Right lobe of liver (tissue), 6 donors: ENCODE measurements around the gene KRTAP7-1. TPM values are rescaled to one million over a fixed set of nuclear protein-coding genes. Genes with fewer than 3 reads are reported as not detected.

Source experiments
- ATAC-seq, 4 donors: fragments of 200-7000 bp; cut with Tn5 transposase; one replicate each; pipeline ENCODE4 v1.9.1; 2020; ENCODE audit warnings: mild to moderate bottlenecking in 4 of 4, moderate library complexity in 4 of 4
- DNase-seq, 3 donors: peaks; one replicate each; pipeline ENCODE4 v3.0.0-alpha.2; 2020
- H3K27ac ChIP-seq, 3 donors: fragments of 200-600 bp; one replicate each; pipeline ENCODE4 v1.8.0; 2022
- H3K27me3 ChIP-seq, 2 donors: fragments of 200-600 bp; one replicate each; pipeline ENCODE4 v1.8.0; 2022
- H3K36me3 ChIP-seq, 4 donors: fragments of 200-600 bp; sonication (generic) in 1 of 4; one replicate each; pipeline versions ENCODE4 v1.5.1 to v1.8.0; 2017 to 2022; ENCODE audit warnings: control low read depth in 1 of 4
- H3K4me1 ChIP-seq, 4 donors: fragments of 200-600 bp; sonication (generic) in 1 of 4; one replicate each; pipeline versions ENCODE4 v1.5.1 to v1.8.0; 2017 to 2022; ENCODE audit warnings: control low read depth in 1 of 4
- H3K4me3 ChIP-seq, 3 donors: fragments of 200-600 bp; one replicate each; pipeline ENCODE4 v1.8.0; 2022
- H3K9me3 ChIP-seq, 4 donors: fragments of 200-600 bp; sonication (generic) in 1 of 4; one replicate each; pipeline versions ENCODE4 v1.5.1 to v1.8.0; 2017 to 2022; ENCODE audit warnings: control low read depth in 1 of 4
- POLR2A ChIP-seq: fragments of 450-650 bp; IDR thresholded peaks from one replicate; pipeline ENCODE4 v1.6.1; 2017; ENCODE audit warnings: antibody characterized with exemption, mild to moderate bottlenecking
- WGBS: methylation state at CpG from one replicate; pipeline ENCODE4 v1.1.6; 2018; ENCODE audit warnings: low coverage, low lambda C conversion rate; ENCODE audit not compliant: insufficient coverage; ENCODE audit errors: missing lambda C conversion rate; 5-methylcytosine and 5-hydroxymethylcytosine counted together
- intact Hi-C, 2 donors: fragments of 100-400 bp; cut with DNase I; formaldehyde crosslinking; loops; one replicate each; pipeline versions ENCODE4 v1.11.2 to v1.14.1; 2022
- small RNA-seq, 2 experiments: library from RNA; depleted of rRNA; stranded (forward); fragments of <200 nt; gene quantifications; one replicate each; pipeline ENCODE3, GENCODE V24; 2016
- total RNA-seq, 6 experiments: library from RNA; depleted of rRNA in 2 of 6; stranded (reverse); fragments of >200 nt in 2 of 6; fragmentation: NEBNext Ultra II Directional in 3 of 6; extraction: Animal tissue kit (Norgen Biotek cat#: 25700) in 3 of 6; gene quantifications; one replicate each; pipeline versions ENCODE4 v1.1.0 to v1.2.4, GENCODE V29; 2016 to 2023
- TF ChIP-seq, protein P1 (sequence below), 4 donors: fragments of 200-600 bp in 3 of 4; fragments of 450-650 bp in 1 of 4; IDR thresholded peaks; one replicate each; pipeline versions ENCODE4 v1.5.1 to v1.8.0; 2016 to 2022; ENCODE audit warnings: antibody characterized with exemption in 4 of 4, mild to moderate bottlenecking in 2 of 4
- donor health status: DM: no; HTN: yes; CAD: no.
- donor health status: DM: no; HTN: no; CAD: no.
- donor health status: DM: no; HTN: no; CAD: no.
- donor health status: DM: no; HTN: yes; CAD: no.
- donor health status: DM: no; HTN: yes; CAD: no.

The KRTAP7-1 gene
- total RNA-seq, 6 experiments from 2014 or later, result not detected

DNA sequence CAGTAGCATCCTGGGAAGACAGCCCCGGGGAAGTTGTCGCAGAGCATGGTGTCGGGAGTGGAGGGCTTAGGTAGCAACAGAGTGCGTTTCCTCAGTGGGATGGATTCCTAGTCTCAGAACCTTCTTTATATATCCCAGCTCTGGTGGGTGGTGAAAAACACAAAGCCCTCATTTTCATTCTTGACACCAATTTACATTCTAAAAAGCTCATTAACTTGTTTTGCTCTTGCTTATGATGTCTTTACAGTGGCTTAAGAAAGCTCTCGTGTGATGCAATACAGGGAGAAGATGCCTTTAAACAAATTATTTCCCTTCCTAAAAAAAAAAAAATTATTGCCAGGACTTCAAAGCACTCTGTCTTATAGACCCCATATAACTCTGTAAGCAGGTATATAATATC, 16.4 kb downstream of the KRTAP7-1 start, which contains the start of gene KRTAP8-1:
Gene KRTAP8-1, minus strand, starts transcription at position 101 of the 400 bp plus-strand sequence. Its CDS starts 54 bp downstream, at position 47.
- H3K27ac ChIP-seq, result no peak within 1 kb of the TSS
- no peak for DNase-seq
- ATAC-seq, result no peak
- intact Hi-C loops, result no loop called here
- H3K4me3 ChIP-seq, result no peak within 1 kb of the TSS
- no peaks in the 10 kb centered on the region for H3K36me3 ChIP-seq
- 40% methylated on average over 2 of the region's 5 CpGs for WGBS
- no peaks in the 10 kb centered on the region for H3K4me1 ChIP-seq
- TF ChIP-seq POLR2A, result no peak
- TF ChIP-seq, protein P1, sequence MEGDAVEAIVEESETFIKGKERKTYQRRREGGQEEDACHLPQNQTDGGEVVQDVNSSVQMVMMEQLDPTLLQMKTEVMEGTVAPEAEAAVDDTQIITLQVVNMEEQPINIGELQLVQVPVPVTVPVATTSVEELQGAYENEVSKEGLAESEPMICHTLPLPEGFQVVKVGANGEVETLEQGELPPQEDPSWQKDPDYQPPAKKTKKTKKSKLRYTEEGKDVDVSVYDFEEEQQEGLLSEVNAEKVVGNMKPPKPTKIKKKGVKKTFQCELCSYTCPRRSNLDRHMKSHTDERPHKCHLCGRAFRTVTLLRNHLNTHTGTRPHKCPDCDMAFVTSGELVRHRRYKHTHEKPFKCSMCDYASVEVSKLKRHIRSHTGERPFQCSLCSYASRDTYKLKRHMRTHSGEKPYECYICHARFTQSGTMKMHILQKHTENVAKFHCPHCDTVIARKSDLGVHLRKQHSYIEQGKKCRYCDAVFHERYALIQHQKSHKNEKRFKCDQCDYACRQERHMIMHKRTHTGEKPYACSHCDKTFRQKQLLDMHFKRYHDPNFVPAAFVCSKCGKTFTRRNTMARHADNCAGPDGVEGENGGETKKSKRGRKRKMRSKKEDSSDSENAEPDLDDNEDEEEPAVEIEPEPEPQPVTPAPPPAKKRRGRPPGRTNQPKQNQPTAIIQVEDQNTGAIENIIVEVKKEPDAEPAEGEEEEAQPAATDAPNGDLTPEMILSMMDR (IDR thresholded peaks at IDR 0.05), result no peak
- no peaks in the 10 kb centered on the region for H3K27me3 ChIP-seq
- H3K9me3 ChIP-seq, result no peaks in the 10 kb centered on the region

DNA sequence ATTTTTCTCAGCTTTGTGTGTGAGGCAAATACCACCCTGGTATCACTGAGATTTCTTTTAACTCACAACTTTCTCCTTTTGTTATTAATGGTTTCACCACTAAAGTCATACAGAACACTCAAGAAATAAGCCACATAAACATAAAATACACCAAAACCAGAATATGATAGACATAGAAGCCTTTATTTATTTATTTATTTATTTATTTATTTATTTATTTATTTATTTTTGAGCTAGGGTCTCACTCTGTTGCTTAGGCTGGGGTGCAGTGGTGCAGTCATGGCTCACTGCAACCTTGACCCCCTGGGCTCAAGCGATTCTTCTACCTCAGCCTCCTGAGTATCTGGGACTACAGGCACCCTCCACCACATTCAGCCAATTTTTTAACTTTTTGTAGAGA, 29.0 kb downstream of the KRTAP7-1 start:
- H3K27ac ChIP-seq, result no peak overlapping the region
- WGBS, result 67% methylated on average over 1 of the region's 1 CpG
- no peaks in the 10 kb centered on the region for H3K4me1 ChIP-seq
- DNase-seq (no peak), ATAC-seq (no peak)
- no peak overlapping the region for H3K4me3 ChIP-seq
- H3K27me3 ChIP-seq, result no peaks in the 10 kb centered on the region
- intact Hi-C loops, result no loop called here
- no peaks in the 10 kb centered on the region for H3K36me3 ChIP-seq
- H3K9me3 ChIP-seq, result no peaks in the 10 kb centered on the region
- TF ChIP-seq, protein P1 (IDR thresholded peaks at IDR 0.05), result no peak
- no peak for TF ChIP-seq POLR2A

DNA sequence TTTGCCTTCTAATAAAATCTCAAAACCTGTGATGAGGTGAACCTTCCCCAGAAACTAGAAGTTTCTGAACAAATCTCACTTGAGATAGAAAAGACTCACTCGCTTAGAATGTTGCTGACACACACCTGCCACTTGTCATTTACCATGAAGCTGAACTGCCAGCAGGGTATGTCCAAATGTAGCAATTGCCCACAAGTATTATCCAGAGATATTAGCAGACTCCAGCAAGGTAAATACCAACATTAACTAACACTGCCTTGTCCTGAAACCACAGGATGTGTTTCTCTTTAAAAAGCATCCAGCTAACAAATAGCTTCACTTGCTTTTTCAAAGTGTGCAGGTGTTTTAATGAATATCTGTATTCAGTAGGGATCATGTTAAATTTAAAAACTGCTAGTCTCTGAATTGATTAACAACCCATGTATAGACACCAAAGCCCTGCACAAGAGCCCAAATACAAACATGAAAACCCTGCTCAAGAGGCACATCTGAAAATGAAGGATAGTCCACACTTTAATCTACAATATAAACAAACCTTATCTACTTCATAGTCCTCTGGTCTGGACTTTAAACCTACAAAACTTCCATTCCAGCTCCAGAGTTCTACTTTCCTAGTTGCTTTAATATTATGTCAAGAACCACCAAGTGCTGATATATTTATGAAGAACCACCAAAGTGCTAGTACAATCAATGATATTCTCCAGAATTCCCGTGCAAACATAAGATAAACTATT, 35.8 kb downstream of the KRTAP7-1 start:
- no peak for TF ChIP-seq POLR2A
- TF ChIP-seq, protein P1 (IDR thresholded peaks at IDR 0.05), result no peak
- intact Hi-C loops, result no loop called here
- ATAC-seq, result peak; percentile 36 to 83 (median 62)
- no peaks in the 10 kb centered on the region for H3K9me3 ChIP-seq
- no peaks in the 10 kb centered on the region for H3K36me3 ChIP-seq
- WGBS, result 24% methylated on average over 1 of the region's 2 CpGs
- H3K4me3 ChIP-seq, result no peak overlapping the region
- no peaks in the 10 kb centered on the region for H3K4me1 ChIP-seq
- no peaks in the 10 kb centered on the region for H3K27me3 ChIP-seq
- H3K27ac ChIP-seq, result no peak overlapping the region
- DNase-seq, result no peak

DNA sequence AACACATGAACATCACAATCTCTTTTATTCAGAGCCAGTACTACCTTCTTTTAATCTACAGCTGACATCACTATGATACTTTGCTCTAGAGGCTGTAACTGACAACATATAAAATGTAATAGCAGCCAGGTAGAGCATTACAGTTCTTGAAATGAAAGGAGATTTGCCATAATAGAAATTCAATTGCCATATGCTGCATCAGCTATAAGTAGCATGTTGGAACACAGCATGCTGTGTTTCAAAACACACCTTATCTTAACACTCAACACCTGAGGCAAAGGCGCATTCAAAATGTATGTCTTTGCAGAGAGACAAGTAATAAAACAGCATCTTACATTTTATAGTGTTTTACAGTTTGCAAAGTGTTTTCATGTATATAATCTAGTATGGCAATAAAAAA, 50.3 kb downstream of the KRTAP7-1 start:
- no peak for DNase-seq
- intact Hi-C loops, result no loop called here
- TF ChIP-seq POLR2A, result no peak
- TF ChIP-seq, protein P1 (IDR thresholded peaks at IDR 0.05), result no peak
- no peaks in the 10 kb centered on the region for H3K4me1 ChIP-seq
- no peak for ATAC-seq
- no peaks in the 10 kb centered on the region for H3K36me3 ChIP-seq
- no peak overlapping the region for H3K27ac ChIP-seq
- H3K9me3 ChIP-seq, result no peaks in the 10 kb centered on the region
- no peaks in the 10 kb centered on the region for H3K27me3 ChIP-seq
- 92% methylated on average over 1 of the region's 1 CpG for WGBS
- H3K4me3 ChIP-seq, result no peak overlapping the region

Small RNAs within 50 kb of the gene (small RNA-seq; reads per million reads assigned to genes)
- 0 reads per million in 2 experiments for gene KRTAP8-2P
- gene KRTAP8-3P, result 0 reads per million in 2 experiments

Other genes starting within 250 kb of the KRTAP7-1 start
- not detected for gene KRTAP22-2, start 239.4 kb downstream of the KRTAP7-1 start, total RNA-seq
- not detected for gene KRTAP6-3, start 237.3 kb downstream of the KRTAP7-1 start, total RNA-seq
- gene KRTAP6-2, start 230.9 kb downstream of the KRTAP7-1 start, total RNA-seq, result not detected
- not detected for gene KRTAP22-1, start 228.7 kb downstream of the KRTAP7-1 start, total RNA-seq
- gene KRTAP6-1, start 215.8 kb downstream of the KRTAP7-1 start, total RNA-seq, result not detected
- gene KRTAP20-1, start 213.3 kb downstream of the KRTAP7-1 start, total RNA-seq, result not detected
- gene KRTAP20-4, start 209.1 kb downstream of the KRTAP7-1 start, total RNA-seq, result not detected
- not detected for gene KRTAP20-2, start 194.6 kb downstream of the KRTAP7-1 start, total RNA-seq
- gene KRTAP20-3, start 186.9 kb downstream of the KRTAP7-1 start, total RNA-seq, result not detected
- not detected for gene KRTAP21-3, start 111.0 kb downstream of the KRTAP7-1 start, total RNA-seq
- not detected for gene KRTAP21-2, start 82.5 kb downstream of the KRTAP7-1 start, total RNA-seq
- gene KRTAP21-1, start 74.3 kb downstream of the KRTAP7-1 start, total RNA-seq, result not detected
- gene KRTAP8-1, start 16.5 kb downstream of the KRTAP7-1 start, total RNA-seq, result not detected
- not detected for gene KRTAP11-1, start 51.8 kb upstream of the KRTAP7-1 start, total RNA-seq
- not detected for gene KRTAP19-8, start 208.7 kb upstream of the KRTAP7-1 start, total RNA-seq